DMS 273 (cell line): ENCODE measurements around the gene NF1.
"Not testable (repeated sequence)": the region's sequence is repeated elsewhere in the genome, so short reads cannot be mapped to it uniquely, and the experiment has no call there.

ENCODE experiments used
- DNase-seq: peaks from one replicate; lab custom pipeline; 2025; ENCODE audit not compliant: unreplicated experiment; lab: John Stamatoyannopoulos, UW

NF1 gene

GRCh38 chr17:31293581-31293980 is 198.8 kb downstream of the NF1 start:
- no peak for DNase-seq

DNA sequence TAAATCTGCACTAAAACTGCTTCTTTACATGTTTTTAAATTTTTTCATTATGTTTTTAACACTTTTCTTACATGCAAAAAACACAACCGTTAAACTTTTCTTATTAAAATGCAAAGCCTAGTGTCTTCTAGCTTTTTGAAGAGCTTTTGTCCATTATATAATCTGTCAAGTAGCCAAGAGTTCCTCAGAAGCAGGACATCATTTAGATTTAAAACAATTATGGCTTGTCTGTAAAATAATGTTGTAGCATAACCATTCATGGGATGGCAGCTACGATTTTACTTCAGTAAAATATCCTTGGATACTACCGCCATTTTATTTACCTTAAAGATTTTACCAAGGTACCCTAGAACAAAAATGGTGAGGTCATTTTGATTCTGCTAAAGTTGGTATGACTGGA is 199.5 kb downstream of the NF1 start:
- no peak for DNase-seq

DNA sequence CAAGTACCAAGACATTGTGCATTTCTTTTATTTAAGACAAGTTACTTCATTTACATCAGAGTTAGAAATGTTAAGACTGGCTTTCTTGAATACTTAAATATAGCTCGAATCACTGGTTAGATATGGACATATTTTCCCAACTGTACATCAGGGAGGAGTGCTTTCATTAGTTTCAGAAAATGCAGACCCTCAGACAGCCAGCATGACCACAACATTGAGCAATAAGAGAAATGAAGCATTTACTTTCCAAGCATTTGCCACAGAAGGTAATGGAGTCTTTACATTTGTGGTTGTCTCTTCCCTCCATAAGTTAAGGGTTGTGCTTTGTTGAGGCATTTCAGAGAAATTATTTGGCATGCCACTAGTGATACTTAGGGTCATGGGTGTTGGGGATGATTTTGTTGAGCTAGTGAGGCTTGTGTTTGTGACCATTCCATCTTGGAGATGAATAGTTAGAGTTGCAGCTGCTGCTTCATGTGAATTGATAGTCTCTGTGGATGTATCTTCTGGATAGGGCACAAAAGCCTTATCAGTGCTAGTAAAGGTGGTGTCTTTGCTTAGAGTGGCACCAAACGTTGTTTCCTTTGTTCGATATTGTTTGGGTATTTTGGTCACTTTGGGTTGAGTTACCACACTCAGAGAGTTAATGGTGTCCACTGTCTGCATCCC is 200.2 kb downstream of the NF1 start:
- DNase-seq: no peak

DNA sequence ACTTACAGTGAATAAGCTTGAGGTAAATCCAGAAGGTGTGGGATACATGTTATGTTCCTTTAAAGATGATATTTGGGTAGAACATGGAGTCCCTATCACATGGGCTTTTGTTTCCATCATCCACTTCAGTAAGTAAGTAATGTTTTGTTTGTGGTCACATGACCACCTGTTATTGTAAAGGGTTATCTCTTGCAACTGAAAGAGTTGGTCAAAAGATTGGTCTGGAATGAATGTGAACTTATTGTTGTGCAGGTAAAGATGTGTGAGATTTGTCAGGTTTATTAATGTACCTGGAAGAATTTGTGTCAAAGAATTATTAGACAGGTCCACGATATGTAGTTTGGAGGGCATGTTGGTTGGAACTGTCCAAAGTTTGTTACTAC is 200.7 kb downstream of the NF1 start:
- DNase-seq: no peak

DNA sequence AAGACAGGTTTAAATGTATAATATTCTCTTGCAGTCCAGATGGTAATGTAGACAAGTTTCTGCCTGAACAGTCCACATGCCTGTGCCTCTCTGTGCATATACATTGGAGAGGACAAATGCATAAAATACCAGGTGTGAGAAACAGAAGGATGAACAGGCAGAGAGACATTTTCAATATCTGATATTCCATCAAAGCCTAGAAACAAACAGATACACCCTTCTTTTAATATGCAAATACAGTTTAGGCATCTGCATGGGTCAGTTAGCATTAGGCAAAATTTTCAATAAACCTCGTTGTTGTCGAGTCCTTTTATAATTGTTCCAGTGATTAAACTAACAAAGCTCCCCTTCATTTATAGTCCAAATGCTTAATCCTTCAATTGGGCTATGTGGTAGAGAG is 201.4 kb downstream of the NF1 start:
- DNase-seq: peak; percentile 2

- no peak for DNase-seq
These were observed 202.3 kb downstream of the NF1 start, which contains the start of gene OMG for GRCh38 chr17:31297090-31297489. TSS of gene OMG (minus strand) at chr17:31297239. CDS start at chr17:31296331, 908 bp downstream.

GRCh38 chr17:31299624-31300023 is 204.8 kb downstream of the NF1 start:
- peak; percentile 3 for DNase-seq

- no peak for DNase-seq
These were observed 212.9 kb downstream of the NF1 start for GRCh38 chr17:31307640-31308039.

DNA sequence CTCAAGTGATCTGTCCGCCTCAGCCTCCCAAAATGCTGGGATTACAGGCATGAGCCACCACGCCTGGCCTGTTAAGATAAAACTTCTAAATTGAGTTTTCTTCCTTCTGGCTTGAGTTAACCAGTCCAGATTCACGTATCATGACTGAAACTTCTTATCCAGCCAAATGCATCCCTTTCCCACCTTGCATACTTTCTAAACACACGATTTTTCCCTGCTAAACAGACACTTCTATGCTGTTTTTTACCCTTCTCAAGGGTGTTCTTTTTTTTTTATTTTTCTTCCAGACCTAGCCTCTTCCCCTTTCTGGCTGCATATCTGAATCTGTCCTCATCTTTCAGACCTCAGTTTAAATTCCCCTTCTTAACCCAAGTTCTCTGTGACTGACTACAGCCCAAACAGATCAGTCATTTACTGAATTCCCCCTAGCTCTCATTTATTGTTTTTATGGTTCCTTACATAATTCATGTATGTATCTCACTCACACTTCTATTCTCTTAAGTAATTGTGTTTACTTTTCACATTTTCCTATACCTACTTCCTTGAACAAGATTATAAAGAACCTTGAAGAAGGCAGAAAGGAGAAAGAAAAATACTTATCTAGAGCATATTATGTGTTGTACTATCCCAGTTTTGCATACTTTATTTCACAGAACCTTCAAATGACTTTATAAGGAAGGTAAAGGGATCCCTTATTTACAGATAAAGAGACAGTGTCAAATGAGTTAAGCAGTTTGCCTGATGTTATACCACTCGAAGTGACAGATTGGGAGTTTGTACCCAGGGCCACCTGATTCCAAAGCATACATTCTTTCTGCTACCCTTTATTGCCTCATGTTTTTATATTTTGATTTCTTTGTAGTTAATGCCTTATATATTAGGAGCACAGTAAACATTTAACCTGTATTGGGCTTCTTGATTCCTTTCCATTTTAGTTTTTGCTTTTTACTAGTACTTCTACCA is 213.9 kb downstream of the NF1 start:
- no peak for DNase-seq

DNA sequence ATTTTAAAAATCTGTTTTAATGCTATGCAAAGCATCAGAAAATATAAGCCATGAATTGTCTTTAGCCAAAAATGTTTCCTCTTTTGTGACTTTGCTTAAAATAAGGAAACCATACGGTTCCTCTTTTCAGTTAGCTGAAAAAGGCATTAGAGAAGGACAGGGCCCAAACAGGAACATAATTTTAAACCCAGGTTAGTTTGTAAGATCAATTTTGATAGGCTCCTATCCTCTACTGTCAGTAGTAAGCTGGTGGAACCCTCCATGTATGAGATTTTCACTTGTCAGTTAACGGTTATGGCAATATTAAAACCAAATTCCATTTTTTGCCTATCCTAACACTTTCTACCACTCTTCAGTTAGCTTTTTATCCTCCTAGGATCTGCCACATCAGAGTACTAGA is 214.8 kb downstream of the NF1 start:
- DNase-seq: no peak

GRCh38 chr17:31310260-31310659 is 215.5 kb downstream of the NF1 start:
- no peak for DNase-seq

GRCh38 chr17:31310886-31311285 is 216.1 kb downstream of the NF1 start:
- no peak for DNase-seq

GRCh38 chr17:31311526-31311925 is 216.7 kb downstream of the NF1 start:
- DNase-seq: no peak

DNA sequence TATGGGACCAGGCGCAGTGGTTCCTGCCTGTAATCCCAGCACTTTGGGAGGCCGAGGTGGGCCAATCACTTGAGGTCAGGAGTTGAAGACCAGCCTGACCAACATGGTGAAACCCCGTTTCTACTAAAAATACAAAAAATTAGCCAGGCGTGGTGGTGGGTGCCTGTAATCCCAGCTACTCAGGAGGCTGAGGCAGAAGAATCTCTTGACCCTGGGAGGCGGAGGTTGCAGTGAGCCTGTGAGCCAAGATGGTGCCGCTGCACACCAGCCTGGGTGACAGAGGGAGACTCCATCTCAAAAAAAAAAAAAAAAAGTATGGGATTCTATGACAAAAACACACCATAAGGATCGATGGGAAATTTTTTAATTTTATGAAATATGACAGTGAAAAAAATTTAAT is 217.4 kb downstream of the NF1 start:
- DNase-seq: not testable (repeated sequence)

- no peak for DNase-seq
These were observed 219.4 kb downstream of the NF1 start, which contains the start of gene EVI2B for GRCh38 chr17:31313982-31314781. TSS of gene EVI2B (minus strand) at chr17:31314054. CDS start at chr17:31305609, 8,445 bp downstream.

GRCh38 chr17:31314782-31315100 is 220.0 kb downstream of the NF1 start:
- no peak for DNase-seq

GRCh38 chr17:31318298-31318801 is 223.6 kb downstream of the NF1 start:
- DNase-seq: peak; percentile 28

GRCh38 chr17:31318851-31319661 is 224.3 kb downstream of the NF1 start:
- DNase-seq: no peak

- DNase-seq: no peak
These were observed 225.5 kb downstream of the NF1 start for GRCh38 chr17:31320241-31320640.

GRCh38 chr17:31320791-31321190 is 226.0 kb downstream of the NF1 start:
- DNase-seq: no peak
